GM21576 (cell line): ENCODE measurements around the gene PBX1.

Experiments
- ATAC-seq: cut with Tn5 transposase; IDR thresholded peaks from one replicate; pipeline ENCODE4 v1.9.1; 2021; ENCODE audit warnings: mild to moderate bottlenecking, moderate library complexity; ENCODE audit not compliant: unreplicated experiment

Gene PBX1

GRCh38 chr1:164846731-164847691, 288.0 kb downstream of the PBX1 start:
- no peak for ATAC-seq

- ATAC-seq = no peak
Measured at GRCh38 chr1:164853146-164853545, 294.2 kb downstream of the PBX1 start.

DNA sequence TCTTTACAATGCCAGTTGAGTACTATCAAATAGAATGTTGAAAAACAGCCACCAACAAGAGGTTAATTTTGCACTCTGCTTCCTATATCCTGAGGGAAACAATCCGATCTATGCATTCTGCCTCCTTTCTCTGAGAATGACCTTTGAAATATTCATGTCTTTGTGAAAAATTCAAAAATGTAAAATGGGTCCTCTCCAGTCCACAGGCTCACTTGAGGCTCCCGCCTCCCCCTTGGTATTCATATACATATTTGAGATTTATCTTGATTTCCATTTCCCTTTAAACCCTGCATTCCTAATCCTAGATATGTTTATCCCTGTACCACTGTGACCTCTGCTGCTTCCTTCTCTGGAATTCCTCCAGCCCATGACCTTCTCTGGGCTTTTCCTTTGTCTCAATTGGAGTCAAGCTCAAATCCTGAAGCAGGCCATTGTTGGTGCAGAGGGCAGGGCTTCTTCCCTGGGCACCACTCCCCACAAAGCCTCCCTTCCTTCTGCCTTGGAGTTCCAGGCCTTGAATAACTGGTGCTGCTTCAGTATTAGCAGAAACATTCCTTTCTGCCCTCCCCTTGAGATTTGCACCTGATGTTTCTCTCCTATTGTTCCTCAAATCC, 296.8 kb downstream of the PBX1 start:
- no peak for ATAC-seq

- ATAC-seq = no peak
Measured at GRCh38 chr1:164856381-164856780, 297.4 kb downstream of the PBX1 start.

- ATAC-seq = no peak
Measured at GRCh38 chr1:164857439-164857838, 298.5 kb downstream of the PBX1 start.

GRCh38 chr1:164858096-164858632, 299.2 kb downstream of the PBX1 start:
- ATAC-seq = no peak

DNA sequence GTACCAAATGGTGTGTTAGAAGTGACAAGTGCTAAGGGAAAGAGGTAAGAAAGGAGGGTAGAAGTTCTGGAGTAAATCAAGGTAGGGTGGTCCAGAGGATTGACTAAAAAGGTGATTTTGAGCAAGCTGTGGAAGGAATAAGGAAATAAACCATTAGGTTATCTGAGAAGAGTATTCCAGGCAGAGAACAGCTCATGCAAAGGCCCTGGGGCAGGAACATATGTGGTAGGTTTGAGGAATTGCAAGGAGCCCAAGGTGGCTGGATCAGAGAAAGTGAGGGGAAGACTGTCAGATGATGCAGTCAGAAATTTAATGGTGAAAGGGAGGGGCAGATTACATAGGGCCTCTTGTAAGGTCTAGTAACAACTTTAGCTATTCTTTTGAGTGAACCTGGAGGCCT, 302.6 kb downstream of the PBX1 start:
- ATAC-seq = no peak

DNA sequence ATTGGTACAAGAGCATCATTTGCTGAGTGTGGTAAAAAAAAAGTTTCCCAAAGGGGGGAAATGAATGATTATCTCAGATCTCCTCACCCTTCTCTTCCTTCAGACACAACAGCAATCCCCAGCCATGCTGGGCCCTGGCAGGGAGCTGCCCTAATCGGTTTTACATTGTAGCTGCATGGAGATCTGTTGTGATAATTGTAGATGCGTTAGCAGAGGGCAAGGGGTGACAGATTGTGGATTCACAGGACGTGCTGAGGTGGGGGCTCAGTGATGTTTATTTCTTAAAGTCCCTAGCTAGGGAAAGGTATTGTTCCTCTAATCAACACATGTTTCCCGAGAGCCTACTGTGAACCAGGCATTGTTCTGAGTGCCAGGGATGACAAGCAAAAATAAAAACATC, 304.1 kb downstream of the PBX1 start:
- ATAC-seq = no peak

GRCh38 chr1:164864161-164864560, 305.2 kb downstream of the PBX1 start:
- no peak for ATAC-seq

- ATAC-seq = no peak
Measured at GRCh38 chr1:164865385-164865784, 306.4 kb downstream of the PBX1 start.

GRCh38 chr1:164867590-164867989, 308.6 kb downstream of the PBX1 start:
- ATAC-seq = no peak

DNA sequence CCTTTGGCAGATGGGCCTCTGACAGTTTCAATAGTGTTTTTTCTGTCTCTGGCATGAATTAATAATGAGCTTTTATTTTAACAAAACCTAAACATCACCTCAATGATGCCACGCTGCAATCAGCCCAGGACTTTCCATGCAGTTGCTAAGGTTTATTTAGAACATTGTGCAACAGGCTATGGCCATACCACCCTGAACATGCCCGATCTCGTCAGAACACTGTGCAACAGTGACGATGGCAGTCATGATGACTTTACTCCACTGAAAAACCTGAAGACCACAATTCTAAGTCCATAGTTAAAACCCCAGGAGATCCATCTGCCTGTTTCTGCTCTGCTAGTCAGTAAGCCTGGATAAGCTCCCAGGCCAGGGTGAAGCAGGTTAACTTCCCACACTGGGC, 310.0 kb downstream of the PBX1 start:
- no peak for ATAC-seq

DNA sequence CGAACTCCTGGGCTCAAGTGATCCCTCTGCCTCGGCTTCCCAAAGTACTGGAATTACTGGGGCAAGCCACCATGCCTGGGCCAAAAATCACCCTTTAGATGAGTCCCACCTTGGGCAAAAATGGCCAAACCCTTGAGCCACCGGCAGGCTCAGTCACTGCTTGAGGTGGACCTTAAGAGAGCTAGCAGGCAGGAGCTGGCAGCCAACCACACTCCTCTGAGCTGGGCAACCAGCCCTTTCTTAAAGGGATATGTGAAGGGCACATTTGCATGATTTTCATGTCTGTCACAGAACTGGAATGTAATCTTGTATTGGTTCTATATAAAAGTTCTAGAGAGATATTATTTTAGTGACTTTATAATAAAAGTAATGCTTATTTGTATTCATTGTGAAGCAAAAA, 316.5 kb downstream of the PBX1 start:
- no peak for ATAC-seq

GRCh38 chr1:164876398-164877116, 317.6 kb downstream of the PBX1 start:
- ATAC-seq = no peak

DNA sequence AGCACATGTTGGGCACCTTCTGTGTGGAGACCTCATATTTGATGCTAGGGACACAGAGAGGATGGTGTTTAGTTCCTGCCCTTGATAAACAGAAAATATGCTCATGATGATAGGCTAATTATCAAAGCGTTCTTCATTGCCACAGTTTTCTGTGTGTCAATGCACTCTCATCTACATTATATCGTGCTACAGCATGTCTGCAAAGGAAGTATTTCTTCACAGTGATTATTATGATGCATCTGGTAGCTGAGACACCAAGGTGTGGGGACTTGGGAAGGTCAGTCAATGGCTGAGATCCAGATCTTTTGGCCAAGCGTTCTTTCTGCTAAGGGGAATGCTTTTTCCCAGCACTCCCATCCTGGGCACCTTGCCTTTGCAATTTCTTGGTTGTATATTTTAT, 321.2 kb downstream of the PBX1 start:
- ATAC-seq = no peak

GRCh38 chr1:164880644-164881043, 321.7 kb downstream of the PBX1 start:
- ATAC-seq = no peak

DNA sequence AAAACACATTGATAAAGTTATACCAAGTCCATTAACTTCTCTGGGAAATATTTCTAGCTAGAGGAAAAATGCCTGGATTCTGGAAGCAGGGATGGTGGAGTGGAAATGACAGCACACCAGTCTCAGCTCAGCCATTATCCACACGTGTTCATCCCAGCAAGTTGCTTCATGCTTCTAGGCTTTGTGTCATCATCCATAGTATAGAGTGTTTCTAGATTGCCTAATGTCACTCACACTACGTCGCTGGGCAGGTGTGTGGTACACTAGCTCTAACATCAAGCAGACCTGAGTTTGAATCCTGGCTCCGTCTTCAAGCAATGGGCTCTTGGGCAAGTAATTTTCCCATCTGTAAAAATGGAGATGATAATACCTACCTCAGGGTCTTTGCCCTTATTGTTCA, 326.3 kb downstream of the PBX1 start:
- no peak for ATAC-seq

- ATAC-seq = no peak
Measured at GRCh38 chr1:164886101-164886500, 327.1 kb downstream of the PBX1 start.

DNA sequence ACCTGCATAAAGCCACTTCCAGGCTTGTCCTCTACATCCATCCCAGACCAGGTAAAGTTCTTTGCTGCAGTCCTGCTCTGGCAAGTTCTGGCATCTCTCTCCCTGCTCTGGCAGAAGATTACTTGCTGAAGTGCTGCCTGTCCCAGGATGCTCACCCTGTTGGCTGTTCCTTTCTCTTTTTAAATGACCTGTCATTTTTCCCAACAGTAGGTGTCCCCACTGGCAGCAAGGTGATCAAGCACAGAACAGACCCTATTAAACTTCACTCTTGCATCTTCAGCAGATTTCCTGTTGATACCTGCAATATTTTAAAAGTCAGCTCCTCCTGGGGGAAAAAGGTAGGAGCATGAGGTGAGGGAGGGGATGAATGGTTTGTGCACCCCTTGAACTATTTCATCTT, 332.6 kb downstream of the PBX1 start:
- ATAC-seq = no peak

- no peak for ATAC-seq
Measured at GRCh38 chr1:164895026-164895912, 336.3 kb downstream of the PBX1 start.
